KMS-11 (cell line): ENCODE results near the gene RNF19B.

Experiments used
- H2AFZ ChIP-seq: fragments of 200-600 bp; sonication (generic); 2 replicates; pipeline ENCODE4 v1.6.1; 2016; ENCODE audit warnings: antibody characterized with exemption, mixed run types, low read depth
- H3K27ac ChIP-seq: fragments of 200-600 bp; sonication (generic); 2 replicates; pipeline ENCODE4 v1.6.1; 2016; ENCODE audit warnings: mild to moderate bottlenecking, mixed run types
- H3K27me3 ChIP-seq: fragments of 200-600 bp; sonication (generic); 2 replicates; pipeline ENCODE4 v1.6.1; 2017; ENCODE audit warnings: mild to moderate bottlenecking, low read depth, mixed run types, moderate library complexity; ENCODE audit not compliant: insufficient read depth
- H3K36me3 ChIP-seq: fragments of 200-600 bp; sonication (generic); 2 replicates; pipeline ENCODE4 v1.6.1; 2017; ENCODE audit warnings: mild to moderate bottlenecking, mixed run types; ENCODE audit not compliant: insufficient read depth
- H3K4me1 ChIP-seq: fragments of 200-600 bp; sonication (generic); 2 replicates; pipeline ENCODE4 v1.6.1; 2016; ENCODE audit warnings: mild to moderate bottlenecking, low read depth, mixed run types; ENCODE audit not compliant: poor library complexity, severe bottlenecking
- H3K4me2 ChIP-seq: fragments of 200-600 bp; sonication (generic); 2 replicates; pipeline ENCODE4 v1.7.0; 2016; ENCODE audit warnings: mild to moderate bottlenecking, mixed run types
- H3K4me3 ChIP-seq: fragments of 200-600 bp; sonication (generic); IDR thresholded peaks from 2 replicates; pipeline ENCODE4 v1.6.1; 2017; ENCODE audit warnings: low read depth, low read length, mixed read lengths; ENCODE audit not compliant: insufficient read depth
- H3K79me2 ChIP-seq: fragments of 200-600 bp; sonication (generic); 2 replicates; pipeline ENCODE4 v1.6.1; 2016; ENCODE audit warnings: low read depth, mixed run types; ENCODE audit not compliant: insufficient read depth
- H3K9ac ChIP-seq: fragments of 200-600 bp; sonication (generic); 2 replicates; pipeline ENCODE4 v1.6.1; 2016; ENCODE audit warnings: mild to moderate bottlenecking, mixed run types
- H4K20me1 ChIP-seq: fragments of 200-600 bp; sonication (generic); 2 replicates; pipeline ENCODE4 v1.6.1; 2016; ENCODE audit warnings: mild to moderate bottlenecking, mixed run types; ENCODE audit not compliant: insufficient read depth
- CTCF ChIP-seq: fragments of 200-600 bp; sonication (generic); conservative IDR thresholded peaks from 2 replicates; pipeline ENCODE4 v1.6.1; 2017; ENCODE audit warnings: low read depth, mild to moderate bottlenecking, antibody characterized with exemption, low read length, moderate library complexity, mixed read lengths

RNF19B gene

GRCh38 chr1:32962248-32962896 is 2.2 kb downstream of the RNF19B start:
- no peak overlapping the region for H3K27ac ChIP-seq
- H3K4me2 ChIP-seq: peak overlapping the region; percentile 81
- H3K36me3 ChIP-seq: no peaks in the 10 kb centered on the region
- H3K79me2 ChIP-seq: peaks cover 35% of the 10 kb centered on the region; the same call in 1 of the 2 replicates
- H2AFZ ChIP-seq: no peak overlapping the region
- no peaks in the 10 kb centered on the region for H3K27me3 ChIP-seq
- no peak overlapping the region for H3K9ac ChIP-seq
- no peak for TF ChIP-seq CTCF
- H4K20me1 ChIP-seq: peaks cover 9% of the 10 kb centered on the region; the same call in 1 of the 2 replicates
- H3K4me1 ChIP-seq: peaks cover 34% of the 10 kb centered on the region
- no peak overlapping the region for H3K4me3 ChIP-seq

GRCh38 chr1:32960819-32961355 is 3.7 kb downstream of the RNF19B start:
- H3K27ac ChIP-seq: no peak overlapping the region
- H3K4me2 ChIP-seq: no peak overlapping the region
- H3K4me3 ChIP-seq: no peak overlapping the region
- peaks cover 9% of the 10 kb centered on the region; the same call in 1 of the 2 replicates for H4K20me1 ChIP-seq
- H3K9ac ChIP-seq: no peak overlapping the region
- no peaks in the 10 kb centered on the region for H3K36me3 ChIP-seq
- TF ChIP-seq CTCF: no peak
- no peak overlapping the region for H2AFZ ChIP-seq
- peaks cover 41% of the 10 kb centered on the region for H3K4me1 ChIP-seq
- no peaks in the 10 kb centered on the region for H3K27me3 ChIP-seq
- peaks cover 43% of the 10 kb centered on the region; the same call in 1 of the 2 replicates for H3K79me2 ChIP-seq

GRCh38 chr1:32960342-32960741 is 4.3 kb downstream of the RNF19B start:
- Histone ChIP-seq H3K4me1 (peaks cover 39% of the 10 kb centered on the region), H4K20me1 (peaks cover 9% of the 10 kb centered on the region; the same call in 1 of the 2 replicates), H3K79me2 (peaks cover 43% of the 10 kb centered on the region; the same call in 1 of the 2 replicates), H3K4me2 (no peak overlapping the region), H3K27ac (no peak overlapping the region), H3K36me3 (no peaks in the 10 kb centered on the region), H3K9ac (no peak overlapping the region), H3K4me3 (no peak overlapping the region), H3K27me3 (no peaks in the 10 kb centered on the region), H2AFZ (no peak overlapping the region)
- TF ChIP-seq CTCF: no peak

DNA sequence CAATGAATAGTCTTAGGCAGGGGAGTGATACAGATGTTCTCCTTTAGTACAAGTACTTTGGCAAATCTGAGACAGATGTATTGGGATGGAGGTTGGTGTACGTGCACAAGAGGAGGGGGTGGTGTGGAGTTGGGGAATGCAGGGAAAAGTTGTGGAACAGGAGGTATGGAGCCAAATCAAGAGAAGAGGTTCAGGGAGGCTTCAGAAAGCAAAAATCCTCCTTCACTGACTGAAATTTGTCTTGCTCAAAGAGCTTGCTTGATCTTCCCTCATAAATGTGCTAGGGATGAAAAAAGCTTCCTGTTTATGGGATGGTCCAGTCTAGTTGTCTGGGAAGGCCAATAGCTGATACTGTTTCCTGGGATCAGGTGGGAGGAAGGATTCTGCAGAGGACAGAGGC is 5.8 kb downstream of the RNF19B start:
- H3K4me2 ChIP-seq: no peak overlapping the region
- H3K4me3 ChIP-seq: no peak overlapping the region
- peaks cover 9% of the 10 kb centered on the region; the same call in 1 of the 2 replicates for H4K20me1 ChIP-seq
- H3K27ac ChIP-seq: no peak overlapping the region
- no peak overlapping the region for H2AFZ ChIP-seq
- no peak for TF ChIP-seq CTCF
- no peak overlapping the region for H3K9ac ChIP-seq
- peaks cover 35% of the 10 kb centered on the region for H3K4me1 ChIP-seq
- H3K27me3 ChIP-seq: no peaks in the 10 kb centered on the region
- peaks cover 43% of the 10 kb centered on the region; the same call in 1 of the 2 replicates for H3K79me2 ChIP-seq
- no peaks in the 10 kb centered on the region for H3K36me3 ChIP-seq
